GM04503 (cell line): ENCODE data around the gene SYT4.
"Not testable (repeated sequence)": the region's sequence is repeated elsewhere in the genome, so short reads cannot be mapped to it uniquely, and the experiment has no call there.

Source experiments
- DNase-seq: peaks from one replicate; pipeline ENCODE4 v3.0.0-alpha.2; 2012; ENCODE audit warnings: low read depth

Gene SYT4, protein sequence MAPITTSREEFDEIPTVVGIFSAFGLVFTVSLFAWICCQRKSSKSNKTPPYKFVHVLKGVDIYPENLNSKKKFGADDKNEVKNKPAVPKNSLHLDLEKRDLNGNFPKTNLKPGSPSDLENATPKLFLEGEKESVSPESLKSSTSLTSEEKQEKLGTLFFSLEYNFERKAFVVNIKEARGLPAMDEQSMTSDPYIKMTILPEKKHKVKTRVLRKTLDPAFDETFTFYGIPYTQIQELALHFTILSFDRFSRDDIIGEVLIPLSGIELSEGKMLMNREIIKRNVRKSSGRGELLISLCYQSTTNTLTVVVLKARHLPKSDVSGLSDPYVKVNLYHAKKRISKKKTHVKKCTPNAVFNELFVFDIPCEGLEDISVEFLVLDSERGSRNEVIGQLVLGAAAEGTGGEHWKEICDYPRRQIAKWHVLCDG

GRCh38 chr18:43277164-43277600 is at the start of gene SYT4:
Gene SYT4, minus strand, starts transcription at chr18:43277490. Its CDS starts 209 bp downstream, at chr18:43277281.
- DNase-seq: no peak

GRCh38 chr18:43322132-43322531 is 44.8 kb upstream of the SYT4 start:
- no peak for DNase-seq

DNA sequence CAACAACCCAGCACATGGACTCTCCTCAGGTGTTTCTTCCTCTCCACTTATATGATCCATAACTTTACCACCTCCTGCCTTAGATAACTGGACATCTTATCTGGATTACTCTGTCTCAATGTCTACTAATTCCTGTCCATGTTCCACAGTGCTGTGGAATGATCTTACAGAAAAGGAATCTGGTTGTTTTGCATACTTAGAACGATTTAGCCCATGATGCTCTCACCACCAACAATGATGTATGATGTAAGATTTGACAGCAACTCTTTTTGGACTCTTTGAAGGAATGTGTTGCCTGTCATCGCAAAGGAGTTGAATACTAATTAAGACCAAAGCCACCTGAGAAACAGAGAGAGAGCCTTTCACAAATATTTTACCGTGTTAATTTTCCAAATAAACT is 37.7 kb upstream of the SYT4 start:
- DNase-seq: peak; percentile 8

DNA sequence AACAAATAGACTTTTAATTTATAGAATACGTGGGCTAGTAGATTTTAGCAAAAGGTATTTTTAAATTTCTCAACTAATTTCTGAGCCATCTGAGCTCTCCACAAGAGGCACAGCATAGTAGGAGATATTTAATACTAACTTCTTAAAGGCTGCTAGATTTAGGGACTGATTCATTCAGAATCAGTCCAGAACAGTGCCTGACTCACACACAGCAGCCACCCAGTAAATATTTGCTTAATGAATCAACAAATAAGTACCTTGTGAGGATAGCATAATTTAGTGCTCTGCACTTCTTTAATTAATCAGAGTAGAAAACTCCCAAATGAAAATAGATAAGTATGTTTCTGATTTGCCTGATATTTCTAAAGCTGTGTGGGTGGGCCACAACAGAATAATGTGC is 35.6 kb upstream of the SYT4 start:
- no peak for DNase-seq

- DNase-seq: no peak
Observed at GRCh38 chr18:43310239-43310638, 32.9 kb upstream of the SYT4 start.

DNA sequence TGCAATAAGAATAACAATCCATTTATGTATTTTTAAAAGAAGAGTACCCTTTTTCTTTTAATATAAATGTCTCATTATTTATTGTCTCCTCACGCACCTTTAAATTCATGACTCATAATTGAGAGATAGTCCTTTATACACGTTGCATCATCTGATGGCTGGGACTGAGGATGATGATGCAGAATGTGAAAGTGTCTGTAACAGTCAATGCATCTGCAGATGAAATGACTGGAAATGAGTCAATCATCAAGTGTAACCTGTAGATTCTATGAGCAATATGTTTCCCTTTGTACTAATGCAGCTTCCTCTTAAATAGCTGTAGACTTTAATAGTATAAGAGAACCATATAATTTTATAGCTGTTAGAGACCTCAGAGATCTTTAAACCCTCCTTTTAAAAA is 26.1 kb upstream of the SYT4 start:
- no peak for DNase-seq

- not testable (repeated sequence) for DNase-seq
Observed at GRCh38 chr18:43286187-43286586, 8.9 kb upstream of the SYT4 start.

- DNase-seq: no peak
Observed at GRCh38 chr18:43283299-43283698, 6.0 kb upstream of the SYT4 start.

GRCh38 chr18:43279015-43279744 is 1.9 kb upstream of the SYT4 start:
- no peak for DNase-seq

- no peak for DNase-seq
Observed at GRCh38 chr18:43278355-43278754, 1.1 kb upstream of the SYT4 start.

GRCh38 chr18:43276491-43276890 is 799 bp downstream of the SYT4 start:
- DNase-seq: no peak

DNA sequence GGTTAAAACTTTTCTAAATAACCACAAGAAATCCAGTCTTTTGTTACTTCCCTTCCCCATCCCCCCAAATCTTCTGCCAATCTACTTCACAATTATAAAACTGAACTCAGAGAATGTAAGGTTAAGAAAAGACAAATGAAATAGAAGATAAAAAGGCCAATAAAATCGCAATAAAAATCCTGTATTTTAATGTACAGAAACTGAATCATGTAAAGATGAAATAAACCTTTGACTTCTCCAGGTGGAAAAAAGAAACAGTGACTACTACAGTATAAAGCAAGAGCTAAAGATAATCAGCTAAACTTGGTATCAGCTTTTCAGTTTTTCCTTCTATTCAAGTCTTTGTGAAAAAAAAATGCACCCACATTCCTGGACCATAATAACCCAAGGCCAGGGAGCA is 1.7 kb downstream of the SYT4 start:
- DNase-seq: no peak

GRCh38 chr18:43274526-43274925 is 2.8 kb downstream of the SYT4 start:
- no peak for DNase-seq

- no peak for DNase-seq
Observed at GRCh38 chr18:43271593-43272432, 5.5 kb downstream of the SYT4 start.

DNA sequence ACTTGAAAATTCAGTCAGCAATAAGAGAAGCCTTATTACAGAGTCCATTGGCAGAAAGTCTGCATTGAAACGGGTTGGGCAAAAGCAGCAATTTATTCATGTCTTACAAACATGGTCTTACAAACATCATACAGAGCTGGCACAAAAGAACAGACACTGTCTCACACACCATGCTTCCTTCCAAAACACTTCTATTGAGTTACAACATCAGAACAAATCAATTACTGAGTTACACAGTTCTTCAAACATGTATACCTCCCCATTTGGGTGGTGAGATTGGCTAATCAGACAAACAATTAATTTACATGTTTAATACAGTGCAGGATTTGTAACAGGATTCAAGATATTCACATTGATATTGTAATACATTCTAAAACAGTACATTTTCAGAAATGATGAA is 9.5 kb downstream of the SYT4 start:
- no peak for DNase-seq

GRCh38 chr18:43265465-43265864 is 11.8 kb downstream of the SYT4 start:
- no peak for DNase-seq

DNA sequence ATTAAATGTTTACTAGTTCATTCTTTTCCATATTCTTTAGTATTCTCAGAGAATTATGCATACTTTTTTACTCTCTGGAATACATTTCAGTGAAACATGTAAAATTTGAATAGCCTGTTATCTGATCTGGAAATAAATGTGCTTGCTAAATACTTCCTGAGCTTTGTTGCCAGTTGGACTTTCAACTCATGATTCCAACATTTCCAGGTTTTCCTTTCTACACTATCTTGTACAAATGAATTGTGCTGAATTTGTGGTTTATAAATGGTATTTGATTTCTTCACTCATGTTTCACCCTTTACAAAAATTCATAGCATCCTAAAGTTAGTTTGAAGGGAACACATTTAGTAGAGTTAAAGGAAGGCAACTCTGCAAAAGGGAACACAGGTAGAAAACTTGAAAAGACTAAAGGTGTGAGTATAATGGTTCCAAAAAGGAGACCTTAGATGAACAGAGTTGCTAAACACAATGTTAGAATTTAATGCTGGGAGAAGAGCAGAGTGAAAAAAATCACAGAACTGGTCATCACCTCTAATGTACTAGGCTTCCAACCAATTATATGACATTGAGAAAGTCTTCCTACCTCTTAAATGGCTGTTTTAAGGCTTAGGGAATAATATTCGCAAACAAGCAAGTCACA is 28.6 kb downstream of the SYT4 start:
- no peak for DNase-seq

GRCh38 chr18:43247944-43248343 is 29.3 kb downstream of the SYT4 start:
- DNase-seq: no peak

GRCh38 chr18:43238429-43238828 is 38.9 kb downstream of the SYT4 start:
- no peak for DNase-seq

GRCh38 chr18:43236921-43237320 is 40.4 kb downstream of the SYT4 start:
- no peak for DNase-seq

DNA sequence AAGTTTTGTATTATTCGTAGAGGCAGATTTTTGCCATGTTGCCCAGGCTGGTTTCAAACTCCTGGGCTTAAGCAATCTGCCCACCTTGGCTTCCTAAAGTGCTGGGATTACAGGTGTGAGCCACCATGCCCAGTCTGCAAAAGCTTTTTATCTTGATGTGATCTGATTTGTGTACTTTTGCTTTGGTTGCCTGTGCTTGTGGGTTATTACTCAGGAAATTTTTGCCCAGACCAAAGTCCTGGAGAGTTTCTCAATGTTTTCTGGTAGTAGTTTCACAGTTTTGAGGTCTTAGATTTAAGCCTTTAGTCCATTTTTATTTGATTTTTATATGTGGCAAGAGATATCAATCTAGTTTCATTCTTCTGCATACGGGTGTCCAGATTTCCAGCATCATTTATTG is 42.4 kb downstream of the SYT4 start:
- no peak for DNase-seq

- no peak for DNase-seq
Observed at GRCh38 chr18:43222501-43222900, 54.8 kb downstream of the SYT4 start.
